Esophagus squamous epithelium (tissue), 5 donors: ENCODE data around the gene LGMN. TPM values are rescaled to one million over a fixed set of nuclear protein-coding genes. Genes with fewer than 3 reads are reported as not detected.

ENCODE experiments used
- DNase-seq: peaks from one replicate; lab custom pipeline; 2025; lab: John Stamatoyannopoulos, UW
- H3K27ac ChIP-seq, 4 donors: fragments of 200-600 bp; sonication (generic); one replicate each; pipeline ENCODE4 v1.5.1; 2016 to 2019; ENCODE audit warnings: mild to moderate bottlenecking in 1 of 4
- H3K27me3 ChIP-seq, 4 donors: fragments of 200-600 bp; sonication (generic); 1 replicate in 3 of 4; 2 replicates in 1 of 4; pipeline versions ENCODE4 v1.5.1 to v1.6.0; 2017 to 2021; ENCODE audit warnings: antibody characterized with exemption in 1 of 4
- H3K36me3 ChIP-seq, 3 donors: fragments of 200-600 bp; sonication (generic); one replicate each; pipeline ENCODE4 v1.5.1; 2016 to 2019
- H3K4me1 ChIP-seq, 3 donors: fragments of 200-600 bp; sonication (generic); one replicate each; pipeline ENCODE4 v1.5.1; 2017 to 2019
- H3K4me3 ChIP-seq, 4 donors: fragments of 200-600 bp; sonication (generic); 1 replicate in 3 of 4; 2 replicates in 1 of 4; pipeline ENCODE4 v1.5.1; 2016 to 2019; ENCODE audit warnings: mild to moderate bottlenecking in 2 of 4, moderate library complexity in 1 of 4
- H3K9me3 ChIP-seq, 3 donors: fragments of 200-600 bp; sonication (generic); one replicate each; pipeline ENCODE4 v1.5.1; 2016 to 2019
- POLR2A ChIP-seq, 4 donors: fragments of 450-650 bp; IDR thresholded peaks; one replicate each; pipeline ENCODE4 v1.6.1; 2017; ENCODE audit warnings: antibody characterized with exemption in 4 of 4, mild to moderate bottlenecking in 4 of 4, moderate library complexity in 3 of 4
- WGBS, 2 donors: methylation state at CpG; one replicate each; pipeline ENCODE4 v1.1.5; 2018; 5-methylcytosine and 5-hydroxymethylcytosine counted together
- intact Hi-C: fragments of 100-400 bp; cut with DNase I; formaldehyde crosslinking; loops from one replicate; pipeline ENCODE4 v1.15.0; 2022
- total RNA-seq, 4 donors: library from RNA; depleted of rRNA; stranded (reverse); fragments of >200 nt; gene quantifications; one replicate each; pipeline ENCODE4 v1.1.0, GENCODE V29; 2016
- TF ChIP-seq, protein P1 (sequence below), 6 experiments: fragments of 450-650 bp in 4 of 6; fragments of 200-600 bp in 2 of 6; sonication (generic) in 2 of 6; IDR thresholded peaks; one replicate each; pipeline ENCODE4 v1.5.1; 2016 to 2019; ENCODE audit warnings: antibody characterized with exemption in 6 of 6, mild to moderate bottlenecking in 4 of 6, moderate library complexity in 4 of 6
- donor health status: DM: yes; HTN: yes; CAD: no.

LGMN gene
- total RNA-seq, 4 donors from 2014 or later = 42.6 to 107 (median 70.8) TPM

DNA sequence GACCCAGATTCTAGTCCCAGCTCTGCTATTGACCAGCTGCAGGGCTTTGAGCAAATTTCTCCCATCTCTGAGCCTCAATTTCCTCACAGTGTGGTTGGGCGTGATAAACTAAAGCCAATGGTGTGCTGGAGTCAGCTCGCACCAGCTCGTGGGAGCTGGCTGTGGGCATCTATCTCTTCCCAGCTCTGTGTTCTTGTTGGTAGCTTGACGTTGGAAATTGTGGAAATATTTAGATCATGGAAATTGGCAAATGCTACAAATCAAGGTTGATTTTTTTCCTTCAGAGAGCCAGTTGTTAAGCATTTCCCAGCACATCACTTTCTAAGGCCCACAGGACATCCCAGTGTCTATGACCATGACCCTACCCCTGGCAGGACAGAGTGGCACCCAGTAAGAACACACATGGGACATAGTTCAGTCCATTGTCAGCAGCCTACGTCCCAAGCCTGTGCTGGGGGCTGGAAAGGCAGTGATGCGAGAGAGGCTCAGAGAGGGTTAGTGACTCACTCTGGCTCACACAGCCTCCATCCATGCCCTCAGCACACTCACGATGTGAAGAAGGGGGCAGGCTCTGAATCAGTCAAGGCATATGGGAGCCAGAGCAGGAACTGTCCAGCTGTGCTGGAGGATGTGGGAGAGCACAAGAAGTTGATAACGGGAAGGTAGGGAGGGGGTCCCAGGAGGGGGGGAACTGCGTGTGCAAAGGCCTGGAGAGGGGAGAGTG is 77.6 kb downstream of the LGMN start:
- no peaks in the 10 kb centered on the region for H3K9me3 ChIP-seq
- H3K27me3 ChIP-seq = no peaks in the 10 kb centered on the region
- intact Hi-C loops = no loop called here
- no peak for TF ChIP-seq POLR2A (IDR thresholded peaks at IDR 0.05)
- TF ChIP-seq, protein P1, sequence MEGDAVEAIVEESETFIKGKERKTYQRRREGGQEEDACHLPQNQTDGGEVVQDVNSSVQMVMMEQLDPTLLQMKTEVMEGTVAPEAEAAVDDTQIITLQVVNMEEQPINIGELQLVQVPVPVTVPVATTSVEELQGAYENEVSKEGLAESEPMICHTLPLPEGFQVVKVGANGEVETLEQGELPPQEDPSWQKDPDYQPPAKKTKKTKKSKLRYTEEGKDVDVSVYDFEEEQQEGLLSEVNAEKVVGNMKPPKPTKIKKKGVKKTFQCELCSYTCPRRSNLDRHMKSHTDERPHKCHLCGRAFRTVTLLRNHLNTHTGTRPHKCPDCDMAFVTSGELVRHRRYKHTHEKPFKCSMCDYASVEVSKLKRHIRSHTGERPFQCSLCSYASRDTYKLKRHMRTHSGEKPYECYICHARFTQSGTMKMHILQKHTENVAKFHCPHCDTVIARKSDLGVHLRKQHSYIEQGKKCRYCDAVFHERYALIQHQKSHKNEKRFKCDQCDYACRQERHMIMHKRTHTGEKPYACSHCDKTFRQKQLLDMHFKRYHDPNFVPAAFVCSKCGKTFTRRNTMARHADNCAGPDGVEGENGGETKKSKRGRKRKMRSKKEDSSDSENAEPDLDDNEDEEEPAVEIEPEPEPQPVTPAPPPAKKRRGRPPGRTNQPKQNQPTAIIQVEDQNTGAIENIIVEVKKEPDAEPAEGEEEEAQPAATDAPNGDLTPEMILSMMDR (IDR thresholded peaks at IDR 0.05) = no peak
- H3K27ac ChIP-seq = peak overlapping the region in 1 of 4 donors; percentile 16
- H3K4me3 ChIP-seq = no peak overlapping the region
- DNase-seq = no peak
- H3K4me1 ChIP-seq = peaks cover 0 to 13% (median 0%) of the 10 kb centered on the region in 3 donors
- H3K36me3 ChIP-seq = no peaks in the 10 kb centered on the region
- WGBS, 2 donors = 62 to 67% methylated on average over 5 to 7 of the region's 9 CpGs

GRCh38 chr14:92670160-92670559 is 78.3 kb downstream of the LGMN start:
- no peaks in the 10 kb centered on the region for H3K9me3 ChIP-seq
- intact Hi-C loops = no loop called here
- no peak overlapping the region for H3K27ac ChIP-seq
- H3K4me1 ChIP-seq = peaks cover 0 to 13% (median 0%) of the 10 kb centered on the region in 3 donors
- TF ChIP-seq, protein P1 (IDR thresholded peaks at IDR 0.05) = peak in 1 of 6 experiments; percentile 14
- no peak for TF ChIP-seq POLR2A (IDR thresholded peaks at IDR 0.05)
- no peaks in the 10 kb centered on the region for H3K36me3 ChIP-seq
- no peaks in the 10 kb centered on the region for H3K27me3 ChIP-seq
- WGBS, 2 donors = 29% methylated on average over 3 to 4 of the region's 4 CpGs
- H3K4me3 ChIP-seq = no peak overlapping the region
- no peak for DNase-seq

DNA sequence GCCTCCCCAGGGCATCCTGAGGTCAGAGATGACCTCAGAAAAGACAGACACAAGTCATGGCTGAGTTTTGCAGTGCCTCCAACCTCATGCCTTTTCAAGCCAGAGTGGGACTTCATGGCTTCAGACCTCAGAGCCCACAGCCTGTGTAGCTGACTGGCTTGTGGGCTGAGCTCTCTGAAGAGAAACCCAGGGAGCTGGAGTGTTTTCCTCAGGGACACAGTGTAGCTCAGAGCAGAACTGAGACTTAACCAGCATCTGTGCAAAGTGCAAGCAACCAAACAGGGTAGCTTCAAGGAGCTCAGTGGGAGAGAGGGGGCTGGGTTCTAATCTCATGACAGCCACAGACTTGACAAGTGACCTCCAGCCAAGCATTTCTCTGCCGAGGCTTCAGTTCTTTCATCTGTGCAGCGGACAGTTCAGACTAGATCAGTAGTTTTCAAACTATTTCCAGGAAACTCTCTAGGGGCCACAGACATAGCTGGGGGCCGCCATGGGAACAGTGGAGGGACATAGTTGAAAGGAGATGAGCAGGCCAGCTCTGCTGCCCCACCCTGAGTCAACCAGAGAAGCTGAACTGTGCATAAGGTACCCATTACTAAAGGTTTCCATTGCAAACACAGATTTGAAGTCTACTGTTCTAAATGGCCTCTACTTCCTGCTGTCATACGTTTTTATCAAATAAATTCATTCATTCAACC is 80.0 kb downstream of the LGMN start:
- 31 to 56% methylated on average over 4 of the region's 4 CpGs for WGBS, 2 donors
- no peak for DNase-seq
- no peaks in the 10 kb centered on the region for H3K27me3 ChIP-seq
- TF ChIP-seq POLR2A (IDR thresholded peaks at IDR 0.05) = no peak
- TF ChIP-seq, protein P1 (IDR thresholded peaks at IDR 0.05) = no peak
- H3K4me3 ChIP-seq = no peak overlapping the region
- H3K9me3 ChIP-seq = no peaks in the 10 kb centered on the region
- H3K4me1 ChIP-seq = peaks cover 0 to 13% (median 0%) of the 10 kb centered on the region in 3 donors
- H3K27ac ChIP-seq = no peak overlapping the region
- intact Hi-C loops = no loop called here
- peaks cover 0 to 2% (median 0%) of the 10 kb centered on the region in 3 donors for H3K36me3 ChIP-seq

DNA sequence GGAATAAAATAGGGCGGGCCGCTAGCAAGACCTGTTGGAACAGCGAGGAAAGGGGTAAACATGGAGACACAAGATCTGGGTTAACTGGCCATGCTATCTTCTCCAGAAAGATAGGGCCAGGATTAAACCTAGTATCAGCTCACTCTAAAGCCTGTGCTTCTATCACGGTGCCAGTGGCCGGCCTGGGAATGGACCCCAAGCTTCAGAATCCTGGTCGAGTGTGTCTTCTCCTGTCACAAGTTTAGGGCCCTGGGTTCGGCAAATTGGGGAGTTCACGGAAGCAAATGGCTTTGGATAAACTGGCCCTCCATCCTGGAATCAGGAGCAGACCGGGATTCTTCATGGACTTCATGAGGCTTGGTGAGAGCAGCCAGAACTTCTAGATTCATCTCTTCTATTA is 82.2 kb downstream of the LGMN start:
- Histone ChIP-seq H3K4me3 (no peak overlapping the region), H3K9me3 (no peaks in the 10 kb centered on the region), H3K4me1 (peaks cover 0 to 13% (median 0%) of the 10 kb centered on the region in 3 donors), H3K36me3 (peaks cover 0 to 16% (median 0%) of the 10 kb centered on the region in 3 donors), H3K27me3 (no peaks in the 10 kb centered on the region), H3K27ac (peak overlapping the region in 3 of 4 donors; percentile 38 to 59 (median 46))
- no peak for DNase-seq
- intact Hi-C loops = no loop called here
- TF ChIP-seq, protein P1 (IDR thresholded peaks at IDR 0.05) = no peak
- no peak for TF ChIP-seq POLR2A (IDR thresholded peaks at IDR 0.05)
- 93 to 100% methylated on average over 4 to 6 of the region's 9 CpGs for WGBS, 2 donors

DNA sequence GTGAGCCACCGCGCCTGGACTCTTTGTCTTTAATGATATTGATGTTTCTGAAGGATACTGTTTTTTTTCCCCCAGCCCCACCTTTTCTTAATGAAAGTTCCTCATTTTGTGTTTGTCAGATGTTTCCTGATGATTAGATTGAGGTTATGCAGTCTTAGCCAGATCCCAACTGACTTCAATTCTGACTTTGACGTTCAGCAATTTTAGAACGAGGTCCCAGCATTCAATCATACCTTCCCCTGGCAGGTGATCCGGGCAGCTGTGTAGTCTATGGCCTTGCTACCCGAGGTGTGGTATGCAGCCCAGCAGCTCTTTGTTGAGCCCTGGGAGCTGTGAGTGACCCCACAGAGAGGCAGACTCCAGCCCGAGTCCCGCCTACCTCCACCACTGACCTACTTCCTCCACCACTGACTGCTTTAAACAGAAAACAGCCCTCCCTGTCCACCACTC is 82.7 kb downstream of the LGMN start:
- DNase-seq = no peak
- H3K36me3 ChIP-seq = peaks cover 0 to 21% (median 0%) of the 10 kb centered on the region in 3 donors
- H3K4me1 ChIP-seq = peaks cover 0 to 10% (median 0%) of the 10 kb centered on the region in 3 donors
- WGBS, 2 donors = 36 to 55% methylated on average over 5 to 8 of the region's 8 CpGs
- no peaks in the 10 kb centered on the region for H3K9me3 ChIP-seq
- peak overlapping the region in 3 of 4 donors; percentile 38 to 59 (median 41) for H3K27ac ChIP-seq
- intact Hi-C loops = no loop called here
- no peaks in the 10 kb centered on the region for H3K27me3 ChIP-seq
- TF ChIP-seq, protein P1 (IDR thresholded peaks at IDR 0.05) = no peak
- no peak for TF ChIP-seq POLR2A (IDR thresholded peaks at IDR 0.05)
- no peak overlapping the region for H3K4me3 ChIP-seq
